C1 segment of cervical spinal cord (tissue), 14 donors: ENCODE data around the gene KLHL29.

Source experiments
- DNase-seq, 14 donors: peaks; one replicate each; lab custom pipeline; 2025; lab: John Stamatoyannopoulos, UW

Gene KLHL29

DNA sequence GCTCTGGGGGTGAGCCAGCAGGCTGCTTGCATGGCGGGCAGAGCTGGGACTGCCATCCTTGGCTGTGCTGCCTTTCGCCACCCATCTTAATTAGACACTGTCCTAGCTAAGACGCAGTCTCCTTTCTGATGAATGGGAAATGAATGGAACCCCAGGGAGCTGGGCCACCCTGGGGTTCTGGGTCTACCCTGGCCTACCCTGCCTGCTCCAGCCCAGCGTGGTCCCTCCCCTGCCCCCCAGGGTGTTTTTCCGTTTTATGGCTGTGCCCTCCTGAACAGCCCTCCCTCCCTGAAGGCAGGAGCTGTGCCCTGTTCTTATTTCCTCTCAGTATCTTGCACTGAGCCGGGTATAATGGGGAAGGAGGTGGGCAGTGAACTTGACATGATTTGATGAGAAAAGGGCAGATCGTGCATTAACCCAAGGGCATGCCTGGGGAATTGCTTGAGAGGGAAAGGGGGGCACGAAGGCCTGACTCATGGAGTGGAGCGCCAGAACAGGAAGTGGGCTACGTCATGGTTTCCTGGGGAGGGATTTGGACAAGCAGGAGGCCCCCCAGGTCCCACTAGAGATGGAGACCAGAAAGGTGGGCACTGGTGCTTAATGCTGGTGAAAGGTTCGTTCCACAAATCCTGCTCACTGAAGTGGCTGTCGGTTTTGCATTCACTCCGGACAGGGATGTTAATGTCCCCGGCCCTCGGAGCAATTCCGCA, 165.0 kb downstream of the KLHL29 start:
- peak in 3 of 14 donors; percentile 25 to 63 (median 25) for DNase-seq

GRCh38 chr2:23550553-23550952, 165.6 kb downstream of the KLHL29 start:
- peak in 11 of 14 donors; percentile 23 to 75 (median 50) for DNase-seq

DNA sequence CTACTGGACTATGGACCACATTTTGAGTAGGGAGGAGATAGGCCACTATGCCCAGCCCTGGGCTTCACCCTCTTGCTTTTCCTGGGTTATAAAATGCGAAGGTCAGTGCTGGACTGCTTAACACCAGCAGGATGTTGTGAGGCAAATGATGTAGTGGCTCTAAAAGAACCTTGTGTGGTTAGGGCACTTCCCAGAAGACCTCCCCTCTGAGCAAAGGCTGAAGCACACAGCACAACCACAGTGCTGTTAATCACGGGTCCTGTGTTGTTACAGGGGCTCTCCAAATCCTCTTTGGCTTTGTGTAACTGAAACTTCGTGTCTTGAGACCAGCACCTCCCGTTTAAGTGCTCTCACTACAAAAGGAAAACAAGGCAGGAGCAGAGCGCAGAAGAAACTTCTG, 166.9 kb downstream of the KLHL29 start:
- DNase-seq = no peak

- no peak for DNase-seq
Measured at GRCh38 chr2:23553561-23553960, 168.6 kb downstream of the KLHL29 start.

- DNase-seq = peak in 2 of 14 donors; percentile 28 to 42
Measured at GRCh38 chr2:23554054-23554697, 169.2 kb downstream of the KLHL29 start.

- DNase-seq = no peak
Measured at GRCh38 chr2:23555944-23556343, 171.0 kb downstream of the KLHL29 start.

GRCh38 chr2:23556929-23557328, 171.9 kb downstream of the KLHL29 start:
- no peak for DNase-seq

GRCh38 chr2:23557455-23557854, 172.5 kb downstream of the KLHL29 start:
- DNase-seq = no peak

DNA sequence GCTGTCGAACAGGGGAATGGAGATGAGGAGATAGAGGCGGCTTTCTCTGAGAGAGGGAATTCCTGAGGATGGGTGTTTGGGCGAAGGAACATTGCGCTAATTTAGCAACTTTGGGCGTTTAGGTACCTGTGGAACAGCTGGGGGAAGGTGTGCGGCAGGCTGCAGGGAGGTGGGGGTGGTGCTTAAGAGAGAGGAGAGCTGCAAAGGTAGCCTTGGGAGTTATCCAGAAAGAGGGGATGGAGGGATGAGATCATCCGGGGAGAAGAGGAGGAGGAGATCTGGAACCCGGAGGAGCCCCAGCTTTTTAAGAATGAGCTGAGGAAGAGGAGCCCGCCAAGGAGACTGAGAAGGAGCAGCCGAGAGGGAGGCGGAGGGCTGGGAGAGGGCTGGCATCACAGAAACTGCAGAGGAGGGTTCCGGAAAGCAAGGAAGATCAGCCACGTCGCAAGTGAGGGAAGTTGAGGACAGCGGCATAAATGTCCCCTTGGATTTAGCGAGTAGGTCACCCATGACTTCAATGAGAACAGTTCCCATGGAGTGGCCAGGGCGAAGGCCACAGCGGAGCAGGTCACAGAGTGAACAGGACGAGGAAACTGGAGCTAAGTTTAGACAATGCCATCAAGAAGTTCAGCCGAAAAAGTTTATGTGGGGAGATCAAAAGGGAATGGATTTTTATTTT, 174.7 kb downstream of the KLHL29 start:
- DNase-seq = no peak

DNA sequence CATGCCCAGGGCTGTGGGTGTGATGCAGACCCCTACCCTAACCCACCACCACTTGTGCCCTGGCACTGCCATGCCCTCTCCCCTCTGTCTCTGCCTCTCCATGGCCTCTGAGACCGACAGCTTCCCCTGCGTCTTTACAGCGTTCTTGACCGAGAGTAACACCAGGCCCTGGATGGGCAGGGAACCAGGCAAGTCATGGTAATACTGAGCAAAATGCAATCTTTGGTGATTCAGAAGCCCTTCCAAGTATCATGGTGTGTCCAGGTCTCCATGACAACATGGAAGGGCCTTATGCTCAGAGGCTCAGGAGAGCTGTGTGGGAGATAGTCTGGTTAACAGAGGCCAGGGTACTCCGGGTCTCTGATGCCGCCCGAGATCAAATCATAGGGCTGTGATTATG, 176.1 kb downstream of the KLHL29 start:
- peak in 2 of 14 donors; percentile 16 to 52 for DNase-seq

DNA sequence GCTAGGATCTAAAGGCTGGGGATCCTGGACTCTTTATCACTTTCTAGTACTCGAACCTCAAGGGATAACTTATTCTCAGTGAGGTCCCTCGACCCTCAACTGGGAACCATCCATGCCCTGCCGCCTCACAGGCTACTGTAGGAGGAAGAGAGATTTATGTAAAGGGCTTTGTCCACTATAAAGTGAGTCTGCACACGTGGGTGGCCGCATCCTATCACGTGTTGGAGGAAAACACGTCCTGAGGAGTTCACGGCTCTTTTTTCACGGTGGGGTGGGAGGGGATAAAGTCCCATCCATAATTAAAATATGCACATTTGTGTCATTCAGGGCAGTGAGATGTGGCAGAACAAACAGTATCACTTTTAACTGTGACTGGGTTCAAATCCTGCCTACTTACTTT, 176.6 kb downstream of the KLHL29 start:
- no peak for DNase-seq

GRCh38 chr2:23562143-23562542, 177.2 kb downstream of the KLHL29 start:
- no peak for DNase-seq

- no peak for DNase-seq
Measured at GRCh38 chr2:23563151-23563550, 178.2 kb downstream of the KLHL29 start.

DNA sequence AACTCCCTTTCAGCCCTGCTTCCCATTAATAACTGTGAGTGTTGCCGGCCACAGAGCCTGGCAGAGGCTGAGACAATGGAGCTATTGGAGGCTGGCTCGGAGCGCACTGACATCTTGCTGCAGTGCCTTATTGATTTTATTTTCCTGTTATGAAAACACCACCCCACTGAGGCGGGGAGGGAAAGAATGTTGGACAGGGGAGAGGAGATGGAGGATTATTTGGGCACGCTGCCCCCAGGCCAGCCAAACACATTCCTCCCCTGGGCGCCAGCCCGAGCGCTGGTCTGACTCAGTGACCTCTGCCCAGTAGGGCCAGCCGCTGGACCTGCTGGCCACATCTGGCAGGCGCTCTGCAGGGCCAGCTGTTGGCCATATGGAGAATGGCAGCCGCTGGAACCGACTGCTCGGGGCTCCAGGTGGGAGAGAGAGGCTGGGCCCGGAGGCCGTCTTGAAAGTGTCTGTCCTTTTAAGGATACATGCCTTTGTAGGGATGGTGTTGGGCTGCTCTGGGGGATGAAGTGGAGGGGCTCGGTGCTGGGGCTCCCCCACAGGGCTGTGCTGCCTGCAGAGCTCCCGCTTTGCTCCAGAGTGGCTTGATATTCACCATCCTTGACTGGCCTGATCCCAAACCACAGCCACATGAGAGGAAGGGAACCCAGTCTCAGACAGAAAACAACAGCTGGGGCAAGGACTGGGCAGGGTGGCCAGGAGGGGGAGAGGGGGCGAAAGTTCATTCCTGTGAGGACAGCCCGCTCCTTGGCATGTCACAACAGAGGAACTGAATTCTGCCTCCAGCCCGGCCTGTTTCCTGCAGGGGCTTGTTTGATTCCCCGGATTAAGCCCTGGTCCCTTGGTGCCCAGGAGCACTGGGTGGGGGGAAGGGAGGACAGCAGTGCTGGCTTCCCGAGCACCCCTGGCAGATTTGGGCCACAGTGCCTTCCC, 179.0 kb downstream of the KLHL29 start:
- peak in 10 of 14 donors; percentile 28 to 80 (median 54) for DNase-seq

GRCh38 chr2:23564615-23564960, 179.6 kb downstream of the KLHL29 start:
- DNase-seq = peak in 1 of 14 donors; percentile 52

GRCh38 chr2:23565374-23565773, 180.4 kb downstream of the KLHL29 start:
- DNase-seq = no peak

- DNase-seq = peak in 2 of 14 donors; percentile 6 to 38
Measured at GRCh38 chr2:23565814-23566213, 180.8 kb downstream of the KLHL29 start.

DNA sequence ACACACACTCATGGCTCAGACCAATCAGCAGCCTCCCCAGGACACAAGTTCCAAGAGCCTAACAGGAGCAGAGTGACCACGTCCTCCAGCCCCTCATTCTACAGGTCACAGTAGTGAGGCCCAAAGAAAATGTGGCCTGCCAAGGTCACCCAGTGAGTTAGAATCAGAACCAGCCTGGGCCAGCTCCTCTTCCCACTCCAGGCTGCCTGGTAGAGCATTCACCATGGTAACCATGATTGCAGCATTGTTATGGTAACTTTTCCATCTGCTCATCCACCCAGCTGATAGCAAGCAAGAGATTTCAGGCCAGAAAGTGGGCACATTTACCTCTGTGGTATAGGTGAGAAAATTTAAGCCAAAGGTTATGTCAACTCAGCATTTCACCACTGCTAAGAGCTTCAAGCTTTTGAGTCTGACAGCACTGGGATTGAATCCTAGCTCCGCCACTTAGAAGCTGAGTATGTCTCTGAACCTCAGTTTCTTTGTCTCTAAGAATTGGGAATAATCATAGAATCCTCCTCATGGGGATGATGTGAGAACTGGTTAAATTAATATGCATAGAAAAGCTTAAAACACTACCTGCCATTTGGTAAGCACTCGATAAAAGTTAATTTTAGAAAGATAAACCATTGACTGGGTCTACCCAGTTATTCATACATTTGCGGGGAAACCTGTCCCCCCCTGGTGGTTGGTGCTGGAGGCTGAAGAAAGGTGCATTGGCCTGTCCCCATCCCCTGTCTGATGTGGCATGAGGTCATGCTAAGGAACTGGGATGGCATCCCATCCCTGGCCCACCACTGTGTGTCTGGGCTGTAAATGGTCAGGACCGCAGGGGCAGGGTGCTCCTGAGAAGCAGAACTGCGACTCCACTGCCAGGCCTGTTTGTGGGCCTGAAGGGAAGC, 181.5 kb downstream of the KLHL29 start:
- peak in 1 of 14 donors; percentile 13 for DNase-seq

DNA sequence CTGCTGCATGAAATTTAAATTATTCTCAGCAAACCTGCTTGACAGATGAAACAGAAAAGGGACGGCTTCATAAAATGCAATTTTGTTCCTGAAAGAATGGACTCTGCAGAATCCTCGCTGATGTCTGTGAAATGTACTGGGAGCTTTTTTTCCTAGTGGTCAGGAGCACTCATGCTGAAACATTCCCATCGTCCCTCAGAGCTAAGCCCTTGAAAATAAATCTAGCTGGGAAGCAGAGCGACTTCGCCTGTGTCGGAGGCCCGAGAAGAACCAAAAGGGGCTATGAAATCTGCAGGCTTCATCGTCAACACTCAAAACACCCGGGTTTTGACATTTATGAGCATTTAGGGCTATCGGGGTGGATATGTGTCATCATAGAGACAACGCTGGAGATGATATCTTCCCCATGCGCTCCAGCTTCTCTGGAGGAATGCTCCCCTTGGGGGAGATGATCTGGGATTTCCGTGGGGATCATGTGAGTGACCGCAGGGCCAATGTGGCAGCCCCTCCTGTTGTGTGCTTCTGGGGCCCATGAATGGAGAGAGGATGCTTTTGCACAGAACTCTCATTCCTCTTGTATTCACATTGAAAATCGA, 182.3 kb downstream of the KLHL29 start:
- DNase-seq = no peak

GRCh38 chr2:23568211-23568610, 183.2 kb downstream of the KLHL29 start:
- no peak for DNase-seq
